ENCODE measurements around the gene ADH6.
"Not testable (repeated sequence)": the region's sequence is repeated elsewhere in the genome, so short reads cannot be mapped to it uniquely, and the experiment has no call there.

The ADH6 gene

DNA sequence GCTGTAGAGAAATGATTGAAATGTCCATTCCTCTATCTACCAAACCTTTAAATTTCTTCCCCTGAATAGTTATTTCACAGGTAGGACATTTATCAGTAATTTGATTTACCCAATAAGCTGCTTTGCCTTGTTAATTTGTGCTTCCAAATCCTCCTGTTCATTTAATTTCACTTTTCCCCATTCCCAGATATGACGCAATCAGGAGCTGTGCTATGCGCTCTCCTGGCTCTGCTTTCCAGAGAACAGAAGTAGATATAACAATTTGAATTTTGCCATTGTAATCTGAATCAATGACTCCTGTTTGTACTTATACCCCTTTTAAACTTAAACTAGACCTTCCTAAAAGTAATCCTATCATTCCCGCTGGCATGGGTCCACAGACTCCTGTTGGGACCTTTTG lies 29.1 kb downstream of the ADH6 start:
- DNase-seq, result not testable (repeated sequence)

DNA sequence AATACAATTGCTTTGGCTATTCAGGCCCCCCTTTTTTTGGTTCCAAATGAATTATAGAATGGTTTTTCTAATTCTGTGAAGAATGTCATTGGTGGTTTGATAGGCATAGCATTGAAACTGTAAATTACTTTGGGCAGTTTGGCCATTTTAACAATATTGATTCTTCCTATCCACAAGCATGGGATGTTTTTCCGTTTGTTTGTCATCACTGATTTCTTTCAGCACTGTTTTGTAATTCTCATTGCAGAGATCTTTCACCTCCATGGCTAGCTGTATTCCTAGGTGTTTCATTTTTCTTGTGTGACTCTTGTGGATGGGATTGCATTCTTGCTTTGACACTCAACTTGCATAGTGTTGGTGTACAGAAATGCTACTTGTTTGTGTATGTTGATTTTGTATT lies 33.0 kb downstream of the ADH6 start:
- no peak for DNase-seq

DNA sequence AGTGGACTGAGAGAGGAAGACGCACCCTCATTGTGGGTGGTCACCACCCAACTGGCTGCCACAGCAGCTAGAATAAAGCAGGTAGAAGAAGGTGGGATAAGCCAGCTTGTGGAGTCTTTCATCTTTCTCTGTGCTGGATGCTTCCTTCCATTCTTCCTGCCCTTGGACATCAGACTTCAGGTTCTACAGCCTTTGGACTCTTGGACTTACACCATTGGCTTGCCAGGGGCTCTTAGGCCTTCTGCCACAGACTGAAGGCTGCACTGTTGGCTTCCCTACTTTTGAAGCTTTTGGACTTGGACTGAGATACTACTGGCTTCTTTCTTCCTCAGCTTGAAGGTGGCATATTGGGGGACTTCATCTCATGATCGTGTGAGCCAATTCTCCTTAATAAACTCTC lies 33.5 kb downstream of the ADH6 start:
- no peak for DNase-seq

DNA sequence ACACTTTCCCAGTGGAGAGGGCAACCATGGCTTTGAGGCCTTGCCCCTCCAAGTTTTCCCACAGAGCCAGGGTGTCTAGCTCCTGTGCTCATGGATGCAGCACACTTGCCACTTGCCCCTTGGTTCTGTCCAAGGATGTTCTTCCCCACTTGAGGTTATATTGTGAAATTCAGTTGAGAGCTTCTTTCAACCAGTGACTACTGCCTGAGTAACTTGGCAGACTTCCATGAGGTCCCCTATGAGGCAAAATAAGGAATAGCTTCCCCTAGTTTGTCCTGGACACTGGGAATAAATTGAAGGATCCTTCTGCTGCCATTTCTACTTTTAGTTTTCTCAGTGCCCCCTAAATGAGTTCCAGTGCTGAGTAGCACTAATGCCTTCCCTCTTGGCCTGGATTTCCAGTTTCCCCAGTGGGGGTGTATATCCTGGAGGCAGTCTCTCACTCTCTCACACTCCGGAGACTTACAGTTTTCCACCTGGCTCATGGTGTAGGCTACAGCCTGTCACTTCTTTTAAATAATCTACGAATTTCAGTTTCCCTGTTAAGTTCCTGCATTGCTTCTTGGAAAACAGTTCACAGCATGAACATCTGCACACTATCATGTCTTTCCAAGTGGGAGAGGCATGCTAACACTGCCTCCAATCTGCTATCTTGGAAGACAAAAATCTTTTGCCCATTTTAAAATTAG lies 38.5 kb downstream of the ADH6 start:
- no peak for DNase-seq

DNA sequence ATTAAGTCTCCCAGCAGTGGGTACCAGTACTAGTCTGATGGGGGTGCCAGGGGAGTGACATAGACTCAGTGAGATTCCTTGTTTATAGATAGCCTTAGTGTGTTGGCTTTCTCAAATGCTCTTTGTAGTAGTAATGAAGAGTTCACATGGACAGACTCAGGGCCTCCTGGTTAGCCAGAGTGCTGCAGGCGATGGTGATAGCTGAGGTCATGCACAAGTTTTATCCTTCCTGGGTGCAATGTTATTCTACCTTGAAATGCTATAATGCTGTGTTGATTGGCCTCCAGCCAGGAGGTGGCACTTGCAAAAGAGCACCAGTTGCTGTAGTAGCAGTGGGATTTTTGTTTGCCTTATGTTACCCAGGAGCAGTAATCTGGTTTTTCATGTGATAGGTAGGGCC lies 39.4 kb downstream of the ADH6 start:
- no peak for DNase-seq

- no peak for DNase-seq
These were observed 39.9 kb downstream of the ADH6 start for GRCh38 chr4:99179178-99179577.

DNA sequence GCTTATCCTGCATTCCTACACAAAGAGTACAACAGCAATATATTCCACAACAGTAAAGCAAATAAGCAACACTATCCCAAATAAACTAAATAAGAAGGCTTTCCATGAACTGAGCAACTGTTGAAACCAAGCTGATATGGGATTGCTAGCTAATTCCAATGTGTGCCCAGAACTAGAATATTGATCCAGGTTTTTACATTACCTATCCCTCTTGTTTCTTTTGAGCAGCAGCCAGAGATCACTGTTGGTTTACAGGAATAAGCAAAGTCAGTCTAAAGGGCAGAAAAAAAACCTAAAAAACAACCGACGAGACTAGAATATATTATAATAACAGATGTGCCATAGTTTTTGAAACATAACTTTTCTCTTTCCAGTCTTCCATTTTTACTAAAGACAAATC lies 52.5 kb downstream of the ADH6 start:
- no peak for DNase-seq

DNA sequence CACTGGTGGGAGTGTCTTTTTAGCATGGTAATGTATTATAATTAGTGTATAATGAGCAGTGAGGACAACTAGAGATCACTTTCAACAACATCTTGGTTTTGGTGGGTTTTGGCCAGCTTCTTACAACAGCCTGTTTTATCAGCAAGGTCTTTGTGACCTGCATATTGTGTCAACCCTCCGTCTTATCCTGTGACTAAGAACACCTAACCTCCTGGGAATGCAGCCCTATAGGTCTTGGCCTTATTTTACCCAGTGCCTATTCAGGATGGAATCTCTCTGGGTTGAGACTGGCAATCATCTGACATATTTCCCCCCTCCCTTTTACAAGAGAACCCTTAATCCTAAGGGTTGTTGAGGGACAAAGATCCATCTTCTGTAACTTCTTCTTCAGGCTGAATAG lies 53.1 kb downstream of the ADH6 start:
- DNase-seq, result no peak

- no peak for DNase-seq
These were observed 57.5 kb downstream of the ADH6 start for GRCh38 chr4:99161373-99162099.

- DNase-seq, result no peak
These were observed 59.3 kb downstream of the ADH6 start for GRCh38 chr4:99159699-99160098.

DNA sequence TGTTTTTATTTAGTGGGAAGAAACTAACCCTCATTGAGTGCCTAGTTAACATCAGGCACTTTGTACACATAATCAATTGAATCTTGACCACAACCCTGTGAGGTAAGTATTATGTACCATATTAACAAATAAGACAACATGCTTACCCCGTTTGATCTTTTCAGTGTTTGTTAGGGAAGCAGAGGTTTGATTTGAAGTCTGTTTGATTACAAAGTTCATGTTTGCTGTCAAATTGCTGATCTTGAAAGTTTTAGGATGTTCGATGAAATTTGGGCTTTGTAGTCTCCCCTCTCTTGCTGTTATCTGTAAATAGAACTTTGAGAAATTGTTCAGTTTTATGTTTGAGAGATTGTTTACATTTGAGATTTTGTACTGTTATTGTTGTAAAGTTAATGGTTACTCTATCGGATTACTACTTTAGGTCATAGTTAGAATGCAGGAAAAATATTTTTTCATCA lies 61.5 kb downstream of the ADH6 start:
- no peak for DNase-seq

DNA sequence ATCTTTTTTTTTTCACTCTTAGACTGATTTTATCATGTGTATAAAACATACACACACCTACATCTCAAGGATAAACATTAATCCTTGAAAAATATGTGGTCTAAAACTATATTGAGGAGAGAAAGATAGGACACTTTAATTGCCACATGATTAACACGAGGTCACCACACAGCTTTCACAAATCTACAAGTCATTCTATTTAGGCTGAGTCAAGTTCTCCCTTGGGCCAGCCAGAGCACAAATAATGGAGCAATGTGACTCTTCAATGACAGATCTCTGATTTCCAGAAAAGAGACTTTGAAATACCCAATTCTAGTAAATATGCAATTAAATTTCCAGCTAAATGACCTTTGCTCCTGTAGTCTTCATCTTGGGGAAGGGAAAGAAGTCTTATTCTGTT lies 62.1 kb downstream of the ADH6 start:
- DNase-seq, result no peak

- no peak for DNase-seq
These were observed 64.2 kb downstream of the ADH6 start for GRCh38 chr4:99154658-99155342.
